HEK293 (cell line): ENCODE measurements around the gene DDX31.

ENCODE experiments used
- CTCF ChIP-seq: fragments of 450-650 bp; formaldehyde crosslinking; IDR thresholded peaks from 2 replicates; pipeline ENCODE4 v1.5.1; 2016; ENCODE audit warnings: missing biosample characterization, missing genetic modification characterization
- IKZF3 ChIP-seq: fragments of 450-650 bp; IDR thresholded peaks from 2 replicates; pipeline ENCODE4 v1.5.0; 2018; ENCODE audit warnings: missing biosample characterization, mild to moderate bottlenecking, missing genetic modification characterization, moderate library complexity
- ZFP69B ChIP-seq: fragments of 450-650 bp; formaldehyde crosslinking; IDR thresholded peaks from 2 replicates; pipeline ENCODE4 v1.5.1; 2016; ENCODE audit warnings: missing biosample characterization, missing genetic modification characterization
- ZNF18 ChIP-seq: fragments of 450-650 bp; formaldehyde crosslinking; IDR thresholded peaks from 2 replicates; pipeline ENCODE4 v1.5.1; 2016; ENCODE audit warnings: missing biosample characterization, missing genetic modification characterization
- ZNF223 ChIP-seq: fragments of 450-650 bp; formaldehyde crosslinking; IDR thresholded peaks from 2 replicates; pipeline ENCODE4 v1.5.1; 2016; ENCODE audit warnings: missing biosample characterization, missing genetic modification characterization
- ZNF433 ChIP-seq: fragments of 450-650 bp; formaldehyde crosslinking; IDR thresholded peaks from 2 replicates; pipeline ENCODE4 v1.5.1; 2016; ENCODE audit warnings: missing biosample characterization, missing genetic modification characterization, low read depth
- ZNF548 ChIP-seq: fragments of 450-650 bp; formaldehyde crosslinking; IDR thresholded peaks from 2 replicates; pipeline ENCODE4 v1.5.1; 2016; ENCODE audit warnings: missing biosample characterization, missing genetic modification characterization
- ZNF585B ChIP-seq: fragments of 450-650 bp; formaldehyde crosslinking; IDR thresholded peaks from 2 replicates; pipeline ENCODE4 v1.5.1; 2016; ENCODE audit warnings: missing biosample characterization, missing genetic modification characterization

DNA sequence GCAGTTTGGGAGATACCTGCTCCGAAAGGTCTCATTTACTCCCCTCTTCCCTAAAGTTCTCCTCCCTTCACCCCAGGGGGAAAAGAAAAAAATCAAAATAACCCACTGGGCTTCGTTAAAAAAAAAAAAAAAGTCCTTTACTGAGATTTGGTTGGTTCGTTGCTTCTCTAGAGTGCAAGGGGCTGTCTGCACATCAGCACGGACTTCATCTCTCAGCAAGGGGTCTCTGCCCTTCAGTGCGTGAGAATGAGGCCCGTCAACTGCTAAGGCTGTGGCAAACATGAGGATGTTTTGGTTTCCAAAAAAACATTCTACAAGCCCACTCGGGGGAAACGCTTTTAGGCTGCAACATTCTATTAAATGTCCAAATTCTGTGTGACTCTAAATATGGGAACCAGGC is 77.3 kb downstream of the DDX31 start:
- TF ChIP-seq IKZF3 (tag by site-specific recombination) (no peak), ZNF548 (tag by site-specific recombination) (no peak), CTCF (no peak), ZNF223 (tag by site-specific recombination) (no peak), ZNF433 (tag by site-specific recombination) (no peak), ZNF18 (tag by site-specific recombination) (no peak), ZFP69B (tag by site-specific recombination) (no peak), ZNF585B (tag by site-specific recombination) (no peak)
